GM06990 (cell line): ENCODE results near the gene PEDS1.

Source experiments
- DNase-seq: peaks from one replicate; pipeline ENCODE4 v3.0.0-alpha.2; 2011; ENCODE audit not compliant: insufficient read length; ENCODE audit errors: extremely low read depth
- H3K27me3 ChIP-seq: replicated peaks from 2 replicates; pipeline ENCODE4 v1.6.0; 2011; ENCODE audit warnings: low read length; ENCODE audit not compliant: control insufficient read depth, insufficient read depth
- H3K36me3 ChIP-seq: 2 replicates; pipeline ENCODE4 v1.5.1; 2011; ENCODE audit warnings: low read length; ENCODE audit not compliant: control insufficient read depth, insufficient read depth
- H3K4me3 ChIP-seq: replicated peaks from 2 replicates; pipeline ENCODE4 v1.5.1; 2011; ENCODE audit warnings: low read depth, mild to moderate bottlenecking, control low read depth, low read length
- TF ChIP-seq, protein P1 (sequence below): IDR thresholded peaks from 2 replicates; pipeline ENCODE4 v1.5.1; 2011; ENCODE audit warnings: low read length, control low read depth, mild to moderate bottlenecking, inconsistent platforms; ENCODE audit not compliant: insufficient read depth, poor library complexity, severe bottlenecking

PEDS1 gene

DNA sequence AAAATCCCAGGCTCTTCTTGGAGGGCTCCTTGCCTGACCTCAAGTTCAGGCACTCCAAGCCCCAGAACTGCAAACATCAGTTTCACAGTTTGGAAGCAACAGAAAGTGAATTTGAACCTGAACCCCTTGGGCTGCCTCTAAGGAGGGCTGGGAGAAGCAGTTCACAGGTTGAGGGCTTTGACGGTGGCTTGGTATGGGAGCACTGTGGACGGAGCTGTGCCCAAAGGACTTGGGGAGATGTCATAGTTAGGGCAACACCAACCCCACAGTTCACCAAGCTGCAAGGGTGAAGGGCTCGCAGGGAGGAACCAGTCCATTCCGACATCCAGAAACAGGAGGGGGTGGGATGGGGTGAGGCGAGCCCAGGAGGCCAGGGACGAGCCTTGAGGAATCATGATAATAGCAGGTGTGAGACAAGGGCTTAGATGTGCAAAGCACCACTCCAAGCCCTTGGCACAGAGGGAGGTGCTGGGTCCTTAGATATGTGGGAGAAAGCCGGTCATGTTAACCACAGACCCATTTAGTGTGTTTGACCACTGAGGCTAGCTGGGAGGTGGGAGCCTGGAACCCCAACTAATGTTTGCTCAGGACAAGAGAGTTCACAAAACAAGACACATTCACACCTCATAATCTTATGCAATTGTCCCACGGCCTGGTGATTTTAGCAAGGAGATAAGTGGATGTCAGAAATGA, 41.5 kb upstream of the PEDS1 start:
- Histone ChIP-seq H3K4me3 (no peak overlapping the region), H3K27me3 (no peaks in the 10 kb centered on the region), H3K36me3 (peaks cover 2% of the 10 kb centered on the region)
- no peak for DNase-seq
- TF ChIP-seq, protein P1, sequence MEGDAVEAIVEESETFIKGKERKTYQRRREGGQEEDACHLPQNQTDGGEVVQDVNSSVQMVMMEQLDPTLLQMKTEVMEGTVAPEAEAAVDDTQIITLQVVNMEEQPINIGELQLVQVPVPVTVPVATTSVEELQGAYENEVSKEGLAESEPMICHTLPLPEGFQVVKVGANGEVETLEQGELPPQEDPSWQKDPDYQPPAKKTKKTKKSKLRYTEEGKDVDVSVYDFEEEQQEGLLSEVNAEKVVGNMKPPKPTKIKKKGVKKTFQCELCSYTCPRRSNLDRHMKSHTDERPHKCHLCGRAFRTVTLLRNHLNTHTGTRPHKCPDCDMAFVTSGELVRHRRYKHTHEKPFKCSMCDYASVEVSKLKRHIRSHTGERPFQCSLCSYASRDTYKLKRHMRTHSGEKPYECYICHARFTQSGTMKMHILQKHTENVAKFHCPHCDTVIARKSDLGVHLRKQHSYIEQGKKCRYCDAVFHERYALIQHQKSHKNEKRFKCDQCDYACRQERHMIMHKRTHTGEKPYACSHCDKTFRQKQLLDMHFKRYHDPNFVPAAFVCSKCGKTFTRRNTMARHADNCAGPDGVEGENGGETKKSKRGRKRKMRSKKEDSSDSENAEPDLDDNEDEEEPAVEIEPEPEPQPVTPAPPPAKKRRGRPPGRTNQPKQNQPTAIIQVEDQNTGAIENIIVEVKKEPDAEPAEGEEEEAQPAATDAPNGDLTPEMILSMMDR = no peak

DNA sequence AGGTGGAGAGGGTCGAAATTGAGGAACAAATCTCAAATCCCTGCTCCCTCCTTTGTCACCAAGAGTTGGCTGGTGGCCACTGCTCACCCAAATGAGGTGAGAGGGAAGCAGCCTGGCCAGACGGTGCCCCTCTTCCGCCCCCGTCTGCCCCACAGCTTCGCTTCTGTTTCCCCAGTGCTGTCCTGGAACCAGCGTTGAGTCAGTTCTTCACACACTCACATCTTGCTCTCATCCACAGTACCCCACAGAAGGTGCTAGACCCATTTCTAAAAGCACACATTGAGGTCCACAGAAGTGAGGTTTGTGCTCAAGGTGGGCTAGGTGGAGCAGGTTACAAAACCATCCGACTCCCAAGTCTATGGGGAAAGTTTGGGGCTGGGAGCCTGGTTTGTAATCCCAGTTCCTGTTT, 40.9 kb upstream of the PEDS1 start:
- no peak for DNase-seq
- TF ChIP-seq, protein P1 = no peak
- Histone ChIP-seq H3K27me3 (no peaks in the 10 kb centered on the region), H3K4me3 (no peak overlapping the region), H3K36me3 (peaks cover 2% of the 10 kb centered on the region)

DNA sequence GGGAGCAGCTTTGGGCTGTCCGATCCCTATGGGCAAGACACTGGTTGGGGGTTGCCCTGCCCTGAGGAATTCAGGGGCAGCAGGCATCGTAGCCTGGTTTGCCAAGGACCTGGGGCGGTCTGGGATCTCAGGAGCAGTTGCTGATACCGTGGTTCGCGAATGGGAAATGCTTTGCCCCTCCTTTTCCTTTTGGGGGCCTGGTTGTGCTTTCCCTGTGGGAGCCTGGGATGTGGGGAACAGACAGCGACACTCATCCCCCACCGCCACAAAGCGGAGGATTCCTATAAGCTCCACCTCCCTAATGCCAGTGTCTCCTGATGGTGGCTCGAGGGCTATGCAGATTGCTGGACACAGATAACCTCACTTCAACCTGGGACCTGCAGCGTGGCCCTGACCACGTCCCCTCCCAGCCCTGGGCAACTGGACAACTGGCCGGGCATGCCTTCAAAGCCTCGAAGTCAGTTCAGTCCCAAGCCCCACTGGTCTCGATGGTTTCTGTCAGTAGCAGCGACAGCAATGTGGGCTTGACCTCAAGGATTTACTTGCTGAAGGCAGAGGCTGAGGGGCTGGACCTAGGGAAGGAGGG, 40.4 kb upstream of the PEDS1 start:
- no peak for DNase-seq
- TF ChIP-seq, protein P1 = no peak
- Histone ChIP-seq H3K4me3 (no peak overlapping the region), H3K36me3 (peaks cover 2% of the 10 kb centered on the region), H3K27me3 (no peaks in the 10 kb centered on the region)

DNA sequence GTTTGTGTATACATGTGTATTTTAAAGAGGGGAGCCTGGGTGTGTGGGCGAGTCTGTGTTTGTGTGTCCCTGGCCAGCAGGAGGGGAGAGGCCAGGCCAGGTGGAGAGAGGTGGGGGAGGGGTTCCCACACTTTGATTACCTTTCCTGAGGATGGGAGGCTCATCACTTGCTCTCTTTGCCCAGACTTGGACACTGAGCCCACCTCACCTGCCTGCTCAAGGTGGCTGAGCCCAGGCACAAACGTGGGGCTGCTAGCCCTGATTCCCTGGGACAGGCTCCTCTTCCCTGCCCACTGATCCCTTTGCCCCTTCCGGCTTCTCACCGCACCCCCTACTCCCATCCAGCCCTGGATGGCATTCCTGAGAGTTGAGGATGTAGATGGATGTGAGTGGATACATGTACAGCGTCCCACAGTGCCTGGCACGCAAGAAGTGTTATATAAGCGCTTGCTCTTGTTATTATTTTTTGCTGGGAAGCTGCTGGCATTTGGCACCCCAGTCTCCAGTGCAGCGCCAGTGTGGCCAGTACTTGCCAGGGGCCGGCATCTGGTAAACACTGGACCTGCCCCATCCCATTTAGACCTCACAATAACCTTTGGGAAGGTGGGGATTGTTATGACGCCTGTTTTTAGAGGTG, 39.8 kb upstream of the PEDS1 start:
- Histone ChIP-seq H3K4me3 (peak overlapping the region; percentile 79), H3K36me3 (peaks cover 2% of the 10 kb centered on the region), H3K27me3 (no peaks in the 10 kb centered on the region)
- DNase-seq = no peak
- TF ChIP-seq, protein P1 = no peak

DNA sequence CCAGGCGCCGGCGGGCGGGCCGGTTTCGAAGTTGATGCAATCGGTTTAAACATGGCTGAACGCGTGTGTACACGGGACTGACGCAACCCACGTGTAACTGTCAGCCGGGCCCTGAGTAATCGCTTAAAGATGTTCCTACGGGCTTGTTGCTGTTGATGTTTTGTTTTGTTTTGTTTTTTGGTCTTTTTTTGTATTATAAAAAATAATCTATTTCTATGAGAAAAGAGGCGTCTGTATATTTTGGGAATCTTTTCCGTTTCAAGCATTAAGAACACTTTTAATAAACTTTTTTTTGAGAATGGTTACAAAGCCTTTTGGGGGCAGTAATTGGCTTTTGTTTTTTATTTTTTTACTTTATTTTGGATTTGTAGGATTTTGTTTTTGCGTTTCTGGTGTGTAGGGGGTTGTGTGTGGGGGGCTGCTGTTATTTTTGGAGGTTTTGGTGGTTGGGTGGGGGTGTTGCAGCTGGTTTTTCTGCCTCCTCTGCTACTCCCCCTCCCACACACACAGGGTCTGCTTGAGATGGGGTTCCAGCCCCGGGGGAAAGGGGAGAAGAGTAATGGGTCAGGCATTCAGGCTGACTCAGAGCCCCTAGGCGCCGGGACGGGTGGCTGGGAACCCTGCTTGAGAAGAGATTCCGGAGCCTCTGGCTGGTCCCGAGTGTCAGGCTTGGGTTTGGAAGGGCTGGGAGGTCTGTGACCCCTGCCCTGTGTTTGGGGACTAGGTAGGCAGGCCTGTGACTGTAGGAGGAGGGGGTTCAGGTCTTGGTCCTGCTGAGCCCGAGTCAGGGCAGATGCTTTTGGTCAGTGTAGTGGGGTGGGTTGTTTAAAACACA, 39.1 kb upstream of the PEDS1 start:
- TF ChIP-seq, protein P1 = no peak
- Histone ChIP-seq H3K27me3 (no peaks in the 10 kb centered on the region), H3K4me3 (peak overlapping the region; percentile 79), H3K36me3 (peaks cover 2% of the 10 kb centered on the region)
- peak; percentile 71 for DNase-seq
